ENCODE measurements around the gene FAM89A.
"Not testable (repeated sequence)": the region's sequence is repeated elsewhere in the genome, so short reads cannot be mapped to it uniquely, and the experiment has no call there.

DNA sequence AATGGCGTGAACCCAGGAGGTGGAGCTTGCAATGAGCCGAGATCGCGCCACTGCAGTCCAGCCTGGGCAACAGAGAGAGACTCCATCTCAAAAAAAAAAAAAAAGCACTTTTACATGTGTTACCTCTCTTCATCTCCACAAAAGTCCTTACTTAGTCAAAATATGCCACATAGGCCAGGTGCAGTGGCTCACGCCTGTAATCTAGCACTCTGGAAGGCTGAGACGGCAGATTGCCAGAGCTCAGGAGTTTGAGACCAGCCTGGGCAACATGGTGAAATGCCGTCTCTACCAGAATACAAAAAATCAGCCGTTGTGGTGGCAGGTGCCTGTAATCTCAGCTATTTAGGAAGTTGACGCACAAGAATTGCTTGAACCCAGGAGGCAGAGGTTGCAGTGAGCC, 8.4 kb upstream of the FAM89A start:
- not testable (repeated sequence) for TF ChIP-seq CTCF (conservative IDR thresholded peaks at IDR 0.05; ENCODE audit: low read depth, low read length); EZH2phosphoT487 (IDR thresholded peaks at IDR 0.05; ENCODE audit: borderline replicate concordance, low read length)

All from PC-3 (cell line).